Measurements from ENCODE around the gene VPS26C.
"Not testable (repeated sequence)": the region's sequence is repeated elsewhere in the genome, so short reads cannot be mapped to it uniquely, and the experiment has no call there.

The VPS26C gene

DNA sequence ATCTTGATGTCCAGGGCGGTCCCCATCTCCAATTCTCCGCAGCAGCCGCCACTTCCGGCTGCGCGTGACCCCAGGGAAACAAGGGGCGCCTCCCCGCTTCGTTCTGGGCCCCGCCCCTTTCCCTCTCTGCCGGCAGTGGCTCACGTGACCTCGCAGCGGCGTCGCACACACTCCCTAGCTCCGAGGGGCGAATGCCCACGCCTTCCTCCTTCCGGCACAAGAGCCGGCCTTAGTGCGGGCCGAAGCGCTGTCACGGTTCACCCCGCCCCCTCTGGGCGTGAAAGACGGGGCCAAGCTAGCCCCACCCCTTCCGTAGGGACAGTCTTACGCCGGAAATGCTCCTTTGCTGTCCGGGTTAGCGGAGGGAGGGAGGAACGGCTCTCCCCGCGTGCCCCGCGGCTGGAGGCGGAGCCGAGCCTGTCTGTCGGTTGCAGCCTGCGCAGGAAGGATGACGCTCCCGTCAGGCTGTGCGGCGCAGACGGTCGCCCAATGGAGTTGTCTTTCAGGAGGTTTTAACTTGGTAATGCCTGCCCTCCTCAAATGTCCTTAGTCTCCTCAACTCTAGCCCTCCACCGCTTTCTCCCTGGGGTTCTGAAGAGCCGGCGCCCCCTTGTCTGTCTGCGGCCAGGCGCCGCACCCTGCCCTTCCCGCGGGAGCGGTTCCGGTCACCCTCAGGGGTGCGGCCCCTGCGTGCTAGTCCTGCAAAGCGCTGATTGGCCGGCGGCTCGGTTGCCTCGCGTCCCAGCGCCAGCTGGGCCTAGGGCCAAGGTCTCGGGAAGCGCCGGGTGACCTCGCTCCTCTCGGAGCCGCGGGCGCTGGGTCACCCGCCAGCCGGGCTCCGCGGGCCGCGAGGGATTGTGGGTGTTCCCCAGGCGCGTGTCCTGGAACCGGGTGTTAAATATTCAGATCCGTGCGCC, at the start of gene VPS26C:
TSS of gene VPS26C (minus strand) at position 66 of the 917 bp plus-strand sequence. CDS start at position 26, 40 bp downstream.
- TF ChIP-seq CTCF (IDR thresholded peaks at IDR 0.05): peak; percentile 47
- Histone ChIP-seq H3K9me3 (no peaks in the 10 kb centered on the region), H3K4me3 (ENCODE audit: low read depth in 1 of 2, low read length in 1 of 2) (peak within 1 kb of the TSS; percentile 76 to 93)

GRCh38 chr21:37316072-37316471, 48.9 kb upstream of the VPS26C start:
- not testable (repeated sequence) for H3K9me3 ChIP-seq

More for the DNA sequence above, at the start of gene VPS26C:
- Histone ChIP-seq H3K27me3 (no peaks in the 10 kb centered on the region), H3K36me3 (no peaks in the 10 kb centered on the region), H3K4me1 (ENCODE audit: control insufficient read depth in 1 of 2, insufficient read depth in 1 of 2, low read depth in 1 of 2, low read length in 1 of 2) (peaks cover 20 to 29% of the 10 kb centered on the region in 2 experiments), H3K27ac (peak within 1 kb of the TSS; percentile 93)

DNA sequence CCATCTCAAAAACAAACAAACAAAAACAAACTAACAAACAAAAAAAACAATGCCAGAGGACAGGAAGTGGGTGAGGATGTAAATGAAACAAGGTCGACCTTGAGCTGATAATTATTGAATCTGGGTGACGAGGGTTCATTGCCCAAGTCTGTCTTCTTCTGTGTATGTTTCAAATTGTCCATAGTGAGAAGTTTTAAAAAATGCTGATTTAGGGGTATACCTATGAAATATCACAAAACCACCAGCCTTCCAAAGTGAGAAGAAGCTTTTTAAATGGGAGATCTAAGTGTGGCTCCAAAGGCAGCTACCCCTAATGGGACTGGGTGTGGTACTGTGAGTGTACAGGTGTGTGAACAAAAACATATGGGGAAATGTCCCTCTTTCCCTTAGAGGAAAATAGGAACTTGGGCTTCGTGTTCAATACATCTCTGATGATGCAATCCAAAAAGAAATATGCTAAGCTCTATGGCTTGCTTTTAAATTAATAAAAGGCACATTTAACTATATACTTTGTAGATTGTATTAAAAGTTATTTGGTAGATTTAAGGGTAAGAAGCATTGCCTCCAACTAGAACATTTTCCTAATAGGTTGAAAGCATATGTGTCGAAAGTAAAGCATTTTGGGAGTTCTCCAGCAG, 33.1 kb upstream of the VPS26C start:
- no peaks in the 10 kb centered on the region for H3K36me3 ChIP-seq
- no peaks in the 10 kb centered on the region for H3K4me1 ChIP-seq (ENCODE audit: control insufficient read depth in 1 of 2, insufficient read depth in 1 of 2, low read depth in 1 of 2, low read length in 1 of 2)
- TF ChIP-seq CTCF (IDR thresholded peaks at IDR 0.05): no peak
- H3K4me3 ChIP-seq (ENCODE audit: low read depth in 1 of 2, low read length in 1 of 2): no peak overlapping the region
- H3K27me3 ChIP-seq: no peaks in the 10 kb centered on the region
- H3K9me3 ChIP-seq: no peaks in the 10 kb centered on the region
- no peak overlapping the region for H3K27ac ChIP-seq

More at GRCh38 chr21:37316072-37316471, 48.9 kb upstream of the VPS26C start:
- H3K4me1 ChIP-seq (ENCODE audit: control insufficient read depth in 1 of 2, insufficient read depth in 1 of 2, low read depth in 1 of 2, low read length in 1 of 2); H3K4me3 ChIP-seq (ENCODE audit: low read depth in 1 of 2, low read length in 1 of 2); H3K27me3 ChIP-seq; H3K36me3 ChIP-seq; H3K27ac ChIP-seq: not testable (repeated sequence)

GRCh38 chr21:37297364-37297763, 30.2 kb upstream of the VPS26C start:
- no peaks in the 10 kb centered on the region for H3K9me3 ChIP-seq
- H3K27me3 ChIP-seq: no peaks in the 10 kb centered on the region
- no peaks in the 10 kb centered on the region for H3K4me1 ChIP-seq (ENCODE audit: control insufficient read depth in 1 of 2, insufficient read depth in 1 of 2, low read depth in 1 of 2, low read length in 1 of 2)
- no peaks in the 10 kb centered on the region for H3K36me3 ChIP-seq
- TF ChIP-seq CTCF (IDR thresholded peaks at IDR 0.05): no peak
- H3K4me3 ChIP-seq (ENCODE audit: low read depth in 1 of 2, low read length in 1 of 2): no peak overlapping the region
- no peak overlapping the region for H3K27ac ChIP-seq

DNA sequence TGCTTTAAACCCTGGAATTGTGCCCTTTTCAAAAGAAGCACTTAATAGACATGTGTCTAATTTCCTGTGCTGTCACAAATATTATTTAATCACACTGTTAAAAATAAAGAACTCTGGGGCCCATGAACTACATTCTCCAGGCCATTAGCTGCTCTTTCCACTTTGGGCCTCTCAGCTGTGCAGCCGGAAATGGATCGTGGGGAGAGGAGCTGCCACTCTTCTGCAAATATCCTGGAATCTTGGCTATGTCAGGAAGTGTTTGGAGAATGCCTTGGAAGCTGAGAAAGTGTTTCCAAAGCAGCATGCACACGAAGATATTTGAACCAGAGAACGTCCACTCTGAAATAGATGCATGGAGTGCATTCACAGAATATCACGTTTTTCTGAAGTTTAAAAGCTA, 27.5 kb upstream of the VPS26C start:
- no peaks in the 10 kb centered on the region for H3K36me3 ChIP-seq
- H3K9me3 ChIP-seq: no peaks in the 10 kb centered on the region
- H3K27me3 ChIP-seq: no peaks in the 10 kb centered on the region
- TF ChIP-seq CTCF (IDR thresholded peaks at IDR 0.05): no peak
- no peaks in the 10 kb centered on the region for H3K4me1 ChIP-seq (ENCODE audit: control insufficient read depth in 1 of 2, insufficient read depth in 1 of 2, low read depth in 1 of 2, low read length in 1 of 2)
- H3K27ac ChIP-seq: no peak overlapping the region
- H3K4me3 ChIP-seq (ENCODE audit: low read depth in 1 of 2, low read length in 1 of 2): no peak overlapping the region

GRCh38 chr21:37292941-37293340, 25.8 kb upstream of the VPS26C start:
- no peak overlapping the region for H3K27ac ChIP-seq
- H3K27me3 ChIP-seq: no peaks in the 10 kb centered on the region
- H3K9me3 ChIP-seq: no peaks in the 10 kb centered on the region
- no peaks in the 10 kb centered on the region for H3K36me3 ChIP-seq
- no peak overlapping the region for H3K4me3 ChIP-seq (ENCODE audit: low read depth in 1 of 2, low read length in 1 of 2)
- H3K4me1 ChIP-seq (ENCODE audit: control insufficient read depth in 1 of 2, insufficient read depth in 1 of 2, low read depth in 1 of 2, low read length in 1 of 2): no peaks in the 10 kb centered on the region
- TF ChIP-seq CTCF (IDR thresholded peaks at IDR 0.05): no peak
